HCT116 (cell line): ENCODE results near the gene GPR17.

Experiments
- SIN3A ChIP-seq: IDR thresholded peaks from 2 replicates; pipeline ENCODE4 v1.6.1; 2012; ENCODE audit warnings: low read depth
- ZNF274 ChIP-seq: fragments of 200-500 bp; sonication (Bioruptor generic); IDR thresholded peaks from 2 replicates; pipeline ENCODE4 v1.6.1; 2014; ENCODE audit warnings: mild to moderate bottlenecking, low read depth, low read length, inconsistent platforms

DNA sequence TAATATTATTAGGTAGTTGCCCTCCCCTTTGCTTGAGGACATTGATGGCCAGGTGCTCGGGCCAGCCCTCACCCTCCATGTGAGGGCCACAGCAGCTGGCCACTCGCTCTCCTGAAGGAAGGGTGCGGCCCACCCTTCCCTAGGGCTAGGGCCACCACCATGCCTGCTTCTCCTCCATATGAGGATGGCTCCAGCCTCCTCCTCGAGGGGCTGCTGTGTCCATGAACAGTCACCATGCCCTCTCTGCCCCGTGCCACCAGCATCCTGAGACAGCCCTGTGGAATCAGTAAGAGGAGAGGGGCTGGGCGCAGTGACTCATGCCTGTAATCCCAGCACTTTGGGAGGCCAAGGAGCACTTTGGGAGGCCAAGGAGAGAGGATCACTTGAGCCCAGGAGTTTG, 2.4 kb downstream of the GPR17 start:
- TF ChIP-seq ZNF274 (no peak), SIN3A (no peak)
